Testis (tissue), 2 donors: ENCODE results near the gene SCAMP1.

ENCODE experiments used
- CTCF ChIP-seq, 3 experiments: fragments of 450-650 bp in 2 of 3; fragments of 200-600 bp in 1 of 3; sonication (generic) in 1 of 3; IDR thresholded peaks; one replicate each; pipeline ENCODE4 v1.5.1; 2016 to 2019; ENCODE audit warnings: antibody characterized with exemption in 3 of 3, mild to moderate bottlenecking in 2 of 3, moderate library complexity in 1 of 3
- POLR2A ChIP-seq: fragments of 450-650 bp; IDR thresholded peaks from one replicate; pipeline ENCODE4 v1.6.1; 2017; ENCODE audit warnings: antibody characterized with exemption, mild to moderate bottlenecking, moderate library complexity

- no peak for TF ChIP-seq CTCF (IDR thresholded peaks at IDR 0.05)
- TF ChIP-seq POLR2A = no peak
Measured at GRCh38 chr5:78521455-78521854, 161.0 kb downstream of the SCAMP1 start.
